Cortex of kidney (tissue), 1 donor: ENCODE results near the gene STYXL2.

Source experiments
- DNase-seq: peaks from one replicate; lab custom pipeline; 2025; lab: John Stamatoyannopoulos, UW

The STYXL2 gene

GRCh38 chr1:167109125-167109524 is 15.2 kb downstream of the STYXL2 start:
- DNase-seq = no peak

GRCh38 chr1:167110586-167110985 is 16.7 kb downstream of the STYXL2 start:
- no peak for DNase-seq

DNA sequence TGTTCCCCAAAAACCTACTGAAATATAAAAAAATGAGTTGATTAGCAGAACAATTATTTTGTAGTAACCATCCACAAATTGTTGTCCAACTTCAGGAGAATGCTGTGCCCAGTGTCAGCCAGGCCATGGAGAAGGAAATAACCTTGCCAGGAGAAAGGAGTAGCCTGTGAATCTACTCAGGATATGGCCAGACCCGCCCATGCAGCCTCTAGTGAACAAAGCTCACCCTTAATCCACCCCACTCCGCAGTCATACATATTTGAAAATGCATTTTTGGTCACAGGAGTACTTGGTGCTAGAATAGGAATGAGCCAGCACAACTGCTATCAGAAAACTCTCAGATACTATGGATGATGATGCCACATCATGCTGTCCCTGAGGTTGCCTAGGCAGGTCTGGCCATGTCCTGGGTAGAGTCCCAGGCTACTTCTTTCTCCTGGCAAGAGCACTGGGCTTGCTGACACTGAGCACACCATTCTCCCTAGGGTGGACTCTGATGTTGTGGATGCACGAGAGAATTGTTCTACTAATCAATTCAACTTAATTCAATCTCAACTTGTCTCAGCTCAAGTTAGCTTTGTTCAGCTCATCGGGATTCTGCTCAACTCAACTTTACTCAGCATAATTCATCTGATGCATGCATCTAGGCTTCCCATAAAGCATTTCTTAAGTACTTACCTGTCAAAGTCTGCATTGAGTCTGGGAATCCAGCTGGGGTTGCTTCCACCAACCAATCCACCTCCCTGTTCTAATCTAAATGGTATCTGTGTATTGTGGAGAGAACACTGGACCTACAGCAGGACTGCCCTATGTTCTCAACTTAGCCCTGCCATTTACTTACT is 18.2 kb downstream of the STYXL2 start:
- no peak for DNase-seq

DNA sequence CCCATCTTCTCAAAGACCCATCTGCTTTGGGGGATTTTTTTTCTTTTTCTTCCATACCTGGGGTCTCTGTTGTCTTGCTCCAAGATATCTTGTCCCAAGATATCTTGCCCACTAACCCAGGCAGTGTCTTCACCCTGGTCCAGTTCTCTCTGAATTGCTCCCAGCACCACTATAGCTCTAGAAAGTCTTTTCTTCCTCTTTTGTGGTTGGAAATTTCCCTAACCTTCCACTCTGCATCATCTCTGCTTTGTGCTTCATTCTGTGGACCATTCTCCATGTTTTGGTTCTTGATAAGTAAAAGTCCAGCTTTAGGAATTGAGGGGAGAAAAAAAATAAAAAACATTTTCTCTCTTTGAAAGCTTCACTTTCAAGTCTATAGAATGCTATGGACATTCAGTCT is 20.9 kb downstream of the STYXL2 start:
- DNase-seq = no peak

GRCh38 chr1:167115655-167116054 is 21.8 kb downstream of the STYXL2 start:
- DNase-seq = no peak

DNA sequence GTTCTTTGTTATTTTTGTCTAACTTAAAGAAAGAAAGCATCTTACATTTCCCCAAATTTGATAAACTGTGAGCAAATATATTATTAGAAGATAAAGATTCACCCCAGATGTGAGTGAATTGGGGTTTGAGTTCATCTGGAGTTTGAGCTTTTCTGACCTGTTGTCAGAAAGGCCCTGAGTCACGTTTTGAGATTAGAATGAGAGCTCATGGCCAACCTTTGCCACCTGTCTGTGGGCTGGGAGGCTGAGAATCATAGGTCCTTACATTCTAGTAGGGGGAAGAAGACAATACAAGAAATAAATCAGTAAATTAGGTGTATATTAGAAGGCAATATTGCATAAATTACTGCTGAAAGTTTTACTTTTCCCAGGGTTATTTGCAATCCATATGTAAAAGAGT is 22.3 kb downstream of the STYXL2 start:
- no peak for DNase-seq

GRCh38 chr1:167117225-167117624 is 23.4 kb downstream of the STYXL2 start:
- DNase-seq = no peak

- DNase-seq = no peak
These were observed 24.3 kb downstream of the STYXL2 start for GRCh38 chr1:167118188-167118587.

DNA sequence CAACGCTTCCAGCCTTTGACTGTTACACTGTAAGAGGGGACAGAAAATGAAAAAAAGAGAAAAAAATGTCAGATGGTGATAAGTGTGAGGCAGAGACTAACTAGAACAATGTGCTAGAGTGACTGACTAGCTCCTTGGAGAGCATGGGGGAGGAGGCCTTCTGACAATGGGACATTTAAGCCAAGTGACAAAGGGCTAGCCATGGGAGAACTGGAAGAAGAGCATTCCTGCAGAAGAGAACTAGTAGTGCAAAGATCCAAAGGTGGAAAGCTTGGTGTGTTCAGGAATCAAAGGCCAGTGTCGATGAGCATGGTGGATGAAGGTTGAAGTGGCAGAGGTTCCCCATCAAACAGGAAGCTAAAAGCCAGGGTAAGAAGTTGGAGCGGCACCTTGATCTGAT is 25.8 kb downstream of the STYXL2 start:
- no peak for DNase-seq

GRCh38 chr1:167120899-167121298 is 27.0 kb downstream of the STYXL2 start:
- DNase-seq = no peak

DNA sequence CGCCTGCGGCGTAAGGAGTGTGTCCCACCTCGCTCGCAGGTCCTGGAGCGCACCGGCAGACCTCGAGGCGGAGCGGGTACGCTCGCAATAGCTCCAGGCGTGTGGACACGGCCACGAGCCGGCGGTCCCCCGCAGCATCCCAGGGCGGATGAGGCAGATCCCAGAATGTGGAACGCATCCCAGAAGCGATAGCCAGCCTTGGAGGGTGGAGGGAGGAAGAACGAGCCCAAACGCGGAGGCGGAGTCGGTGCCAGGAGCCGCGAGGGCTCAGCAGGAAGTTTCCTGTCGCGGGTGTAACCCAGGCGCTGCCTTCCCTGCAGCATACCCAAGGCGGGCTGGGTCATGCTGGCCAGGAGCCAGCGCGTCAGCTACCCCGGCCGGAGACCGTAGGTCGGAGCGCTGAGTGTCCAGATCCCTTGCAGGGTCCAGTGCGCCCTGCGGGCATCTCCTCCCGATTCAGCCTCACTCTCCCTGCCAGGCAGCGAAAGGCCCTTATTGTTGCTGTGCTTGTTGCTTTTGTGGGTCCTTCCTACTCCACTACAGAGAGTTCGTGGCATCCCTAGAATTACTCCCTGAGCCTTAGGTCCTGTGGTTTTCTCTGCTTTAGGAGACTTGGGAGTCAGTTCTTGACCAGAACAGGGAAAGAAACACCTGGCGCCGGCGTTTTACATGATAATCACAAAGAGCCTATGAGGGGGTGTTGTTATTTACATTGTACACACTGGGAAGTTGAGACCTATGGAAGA is 27.7 kb downstream of the STYXL2 start:
- no peak for DNase-seq

DNA sequence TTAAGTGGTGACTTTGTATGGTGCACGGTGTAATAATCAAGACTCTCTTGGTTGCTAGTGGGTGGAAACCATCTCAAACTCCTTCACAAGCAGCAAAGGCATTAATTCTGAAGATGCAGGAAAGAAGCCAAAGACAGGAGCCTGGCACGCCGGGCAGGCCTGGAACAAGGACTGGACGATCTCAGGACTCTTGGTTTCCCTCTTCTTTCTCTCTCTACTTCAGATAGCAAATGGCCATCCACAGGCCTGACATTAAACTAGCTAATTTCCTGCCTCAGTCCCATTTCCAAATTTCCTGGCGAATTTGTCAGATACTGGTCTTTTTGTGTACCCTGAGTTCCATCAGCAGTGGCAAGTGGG is 28.2 kb downstream of the STYXL2 start:
- no peak for DNase-seq

DNA sequence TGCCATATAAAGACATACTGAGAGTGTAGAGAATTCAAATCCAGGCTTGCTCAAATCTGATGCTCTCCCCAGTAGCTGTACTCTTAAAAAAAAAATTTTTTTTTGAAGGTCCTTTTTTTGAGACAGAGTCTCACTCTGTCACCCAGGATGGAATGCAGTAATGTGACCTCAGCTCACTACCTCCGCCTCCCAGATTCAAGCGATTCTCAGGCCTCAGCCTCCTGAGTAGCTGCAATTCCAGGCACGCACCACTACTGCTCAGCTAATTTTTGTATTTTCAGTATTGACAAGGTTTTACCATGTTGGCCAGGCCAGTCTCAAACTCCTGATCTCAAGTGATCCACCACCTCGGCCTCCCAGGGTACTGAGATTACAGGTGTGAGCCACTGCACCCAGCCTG is 28.7 kb downstream of the STYXL2 start:
- no peak for DNase-seq

- no peak for DNase-seq
These were observed 32.4 kb downstream of the STYXL2 start for GRCh38 chr1:167126317-167126716.

DNA sequence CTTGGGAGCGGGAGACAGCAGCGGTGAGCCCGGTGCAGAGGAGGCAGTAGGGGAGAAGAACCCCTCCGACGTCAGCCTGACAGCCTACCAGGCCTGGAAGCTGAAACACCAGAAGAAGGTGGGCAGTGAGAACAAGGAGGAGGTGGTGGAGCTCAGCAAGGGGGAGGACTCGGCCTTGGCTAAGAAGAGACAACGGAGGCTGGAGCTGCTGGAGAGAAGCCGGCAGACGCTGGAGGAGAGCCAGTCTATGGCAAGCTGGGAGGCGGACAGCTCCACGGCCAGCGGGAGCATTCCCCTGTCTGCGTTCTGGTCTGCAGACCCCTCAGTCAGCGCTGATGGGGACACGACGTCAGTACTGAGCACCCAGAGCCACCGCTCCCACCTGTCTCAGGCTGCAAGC is 32.9 kb downstream of the STYXL2 start:
- DNase-seq = no peak

DNA sequence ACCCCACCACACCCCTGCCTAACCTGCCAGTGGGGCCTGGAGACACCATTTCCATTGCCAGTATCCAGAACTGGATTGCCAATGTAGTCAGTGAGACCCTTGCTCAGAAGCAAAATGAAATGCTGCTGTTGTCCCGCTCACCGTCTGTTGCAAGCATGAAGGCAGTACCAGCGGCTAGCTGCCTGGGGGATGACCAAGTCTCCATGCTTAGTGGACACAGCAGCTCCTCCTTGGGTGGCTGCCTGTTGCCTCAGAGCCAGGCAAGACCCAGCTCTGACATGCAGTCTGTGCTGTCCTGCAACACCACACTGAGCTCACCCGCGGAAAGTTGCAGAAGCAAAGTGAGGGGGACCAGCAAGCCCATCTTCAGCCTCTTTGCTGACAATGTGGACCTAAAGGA is 33.4 kb downstream of the STYXL2 start:
- DNase-seq = no peak

- no peak for DNase-seq
These were observed 33.8 kb downstream of the STYXL2 start for GRCh38 chr1:167127661-167128060.

DNA sequence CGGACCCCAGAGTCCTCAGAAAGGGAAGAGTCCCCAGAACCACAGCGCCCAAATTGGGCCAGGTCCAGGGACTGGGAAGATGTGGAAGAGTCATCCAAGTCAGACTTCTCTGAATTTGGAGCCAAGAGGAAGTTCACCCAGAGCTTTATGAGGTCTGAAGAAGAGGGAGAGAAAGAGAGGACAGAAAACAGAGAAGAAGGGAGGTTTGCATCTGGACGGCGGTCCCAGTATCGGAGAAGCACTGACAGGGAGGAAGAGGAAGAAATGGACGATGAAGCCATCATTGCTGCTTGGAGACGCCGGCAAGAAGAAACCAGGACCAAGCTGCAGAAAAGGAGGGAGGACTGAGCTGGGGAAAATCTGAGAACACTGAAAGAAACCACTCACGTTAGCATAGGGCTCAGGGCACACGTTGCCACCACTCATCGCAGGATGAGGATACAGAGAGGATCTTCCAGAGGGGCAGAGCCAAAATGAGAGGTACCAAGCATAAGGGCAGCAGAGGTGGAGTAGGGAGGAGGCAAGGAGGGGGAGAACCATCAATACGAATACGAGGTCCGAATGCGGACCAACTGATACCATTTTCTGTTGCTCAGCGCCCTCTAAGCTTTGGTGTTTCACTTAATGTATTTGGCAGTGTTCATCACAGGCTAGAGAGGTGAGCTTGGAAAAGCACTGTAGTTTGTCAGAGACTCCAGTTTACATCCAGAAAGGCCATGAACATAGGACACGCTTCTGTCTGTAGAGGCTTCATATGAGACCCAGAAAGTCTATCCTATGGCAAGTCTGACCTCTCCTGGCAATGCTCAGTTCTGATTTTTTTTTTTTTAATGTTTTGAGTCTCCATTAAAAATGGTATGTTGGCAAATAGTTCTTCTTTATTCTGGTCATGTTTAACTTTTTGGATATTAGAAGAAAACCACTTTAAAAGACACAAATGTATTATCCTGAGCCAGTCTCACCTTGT is 34.7 kb downstream of the STYXL2 start:
- DNase-seq = no peak

GRCh38 chr1:167130829-167131510 is 37.1 kb downstream of the STYXL2 start:
- no peak for DNase-seq

- no peak for DNase-seq
These were observed 38.6 kb downstream of the STYXL2 start for GRCh38 chr1:167132301-167133010.

GRCh38 chr1:167135281-167135840 is 41.5 kb downstream of the STYXL2 start:
- no peak for DNase-seq
